ENCODE data around the gene NNMT. TPM values are rescaled to one million over a fixed set of nuclear protein-coding genes. Genes with fewer than 3 reads are reported as not detected.

Gene NNMT
- total RNA-seq, 1 donor from 2014 or later, result 2.8 TPM

GRCh38 chr11:114256967-114257286, 39.3 kb upstream of the NNMT start:
- H3K4me1 Mint-ChIP-seq (ENCODE audit: unreplicated experiment), result peaks cover 47% of the 10 kb centered on the region
- no peaks in the 10 kb centered on the region for H3K36me3 Mint-ChIP-seq
- DNase-seq (ENCODE audit: extremely low spot score, unreplicated experiment), result no peak
- peaks cover 51% of the 10 kb centered on the region for H3K27me3 Mint-ChIP-seq
- peak overlapping the region; percentile 74 for H3K27ac Mint-ChIP-seq
- H3K4me3 Mint-ChIP-seq, result no peak overlapping the region
- H3K9me3 Mint-ChIP-seq, result no peaks in the 10 kb centered on the region
- no peak for TF ChIP-seq CTCF (conservative IDR thresholded peaks at IDR 0.05)

GRCh38 chr11:114257621-114258558, 38.3 kb upstream of the NNMT start:
- Mint-ChIP-seq H3K9me3 (no peaks in the 10 kb centered on the region), H3K27me3 (peaks cover 46% of the 10 kb centered on the region), H3K4me3 (peak overlapping the region; percentile 68), H3K36me3 (no peaks in the 10 kb centered on the region), H3K4me1 (ENCODE audit: unreplicated experiment) (peaks cover 40% of the 10 kb centered on the region), H3K27ac (peak overlapping the region; percentile 74)
- TF ChIP-seq CTCF (conservative IDR thresholded peaks at IDR 0.05), result peak; percentile 71
- DNase-seq (ENCODE audit: extremely low spot score, unreplicated experiment), result peak; percentile 75

GRCh38 chr11:114258696-114259095, 37.5 kb upstream of the NNMT start:
- no peak overlapping the region for H3K27ac Mint-ChIP-seq
- no peak for TF ChIP-seq CTCF (conservative IDR thresholded peaks at IDR 0.05)
- DNase-seq (ENCODE audit: extremely low spot score, unreplicated experiment), result no peak
- H3K4me3 Mint-ChIP-seq, result peak overlapping the region; percentile 1
- H3K4me1 Mint-ChIP-seq (ENCODE audit: unreplicated experiment), result peaks cover 37% of the 10 kb centered on the region
- H3K36me3 Mint-ChIP-seq, result no peaks in the 10 kb centered on the region
- peaks cover 42% of the 10 kb centered on the region for H3K27me3 Mint-ChIP-seq
- H3K9me3 Mint-ChIP-seq, result no peaks in the 10 kb centered on the region

- Mint-ChIP-seq H3K9me3 (no peaks in the 10 kb centered on the region), H3K36me3 (no peaks in the 10 kb centered on the region), H3K4me1 (ENCODE audit: unreplicated experiment) (peaks cover 37% of the 10 kb centered on the region), H3K27ac (no peak overlapping the region), H3K4me3 (no peak overlapping the region), H3K27me3 (peaks cover 42% of the 10 kb centered on the region)
- TF ChIP-seq CTCF (conservative IDR thresholded peaks at IDR 0.05), result no peak
- no peak for DNase-seq (ENCODE audit: extremely low spot score, unreplicated experiment)
Measured at GRCh38 chr11:114259124-114259526, 37.1 kb upstream of the NNMT start.

GRCh38 chr11:114259551-114259983, 36.6 kb upstream of the NNMT start:
- Mint-ChIP-seq H3K27ac (no peak overlapping the region), H3K4me3 (no peak overlapping the region), H3K36me3 (no peaks in the 10 kb centered on the region), H3K9me3 (no peaks in the 10 kb centered on the region), H3K27me3 (peaks cover 42% of the 10 kb centered on the region), H3K4me1 (ENCODE audit: unreplicated experiment) (peaks cover 37% of the 10 kb centered on the region)
- TF ChIP-seq CTCF (conservative IDR thresholded peaks at IDR 0.05), result no peak
- no peak for DNase-seq (ENCODE audit: extremely low spot score, unreplicated experiment)

Data from type B pancreatic cell (in vitro differentiated cells).